Ovary (tissue), 9 donors: ENCODE data around the gene LHFPL6. TPM values are rescaled to one million over a fixed set of nuclear protein-coding genes. Genes with fewer than 3 reads are reported as not detected.

ENCODE experiments used
- DNase-seq, 5 donors: peaks; one replicate each; pipeline ENCODE4 v3.0.0-alpha.2; 2019 to 2020
- H3K27ac ChIP-seq, 2 donors: fragments of 200-600 bp; one replicate each; pipeline versions ENCODE4 v1.5.1 to v1.8.0; 2019 to 2022
- H3K27me3 ChIP-seq: fragments of 200-600 bp; one replicate; pipeline ENCODE4 v1.8.0; 2022
- H3K36me3 ChIP-seq: fragments of 200-600 bp; sonication (generic); one replicate; pipeline ENCODE4 v1.5.1; 2019
- H3K4me1 ChIP-seq: one replicate; pipeline ENCODE4 v1.8.1; 2013; ENCODE audit warnings: mild to moderate bottlenecking, moderate library complexity; ENCODE audit not compliant: insufficient read depth
- H3K4me3 ChIP-seq: fragments of 200-600 bp; sonication (generic); one replicate; pipeline ENCODE4 v1.5.1; 2017
- H3K9me3 ChIP-seq, 2 donors: fragments of 200-600 bp in 1 of 2; sonication (generic) in 1 of 2; one replicate each; pipeline versions ENCODE4 v1.5.1 to v1.8.1; 2013 to 2019; ENCODE audit warnings: mild to moderate bottlenecking in 1 of 2, moderate library complexity in 1 of 2
- EP300 ChIP-seq: sonication (generic); formaldehyde crosslinking; IDR thresholded peaks from one replicate; pipeline ENCODE4 v1.6.1; 2017; ENCODE audit warnings: antibody characterized with exemption
- POLR2A ChIP-seq: fragments of 450-650 bp; IDR thresholded peaks from one replicate; pipeline ENCODE4 v1.6.1; 2017; ENCODE audit warnings: antibody characterized with exemption, mild to moderate bottlenecking, moderate library complexity
- WGBS, 3 donors: extraction: QIAGEN DNeasy Blood & Tissue Kit in 1 of 3; methylation state at CpG; one replicate each; pipeline versions ENCODE4 v1.1.5 to v1.1.7; 2013 to 2017; 5-methylcytosine and 5-hydroxymethylcytosine counted together
- intact Hi-C, 4 donors: fragments of 100-400 bp; cut with DNase I; formaldehyde crosslinking; loops; one replicate each; pipeline versions ENCODE4 v1.11.0 to v1.15.1; 2022 to 2023
- polyA plus RNA-seq, 2 donors: library from polyadenylated mRNA; stranded (reverse); fragments of 200-250 nt in 1 of 2; fragments of 350-450 nt in 1 of 2; fragmentation: Illumina TruSeq in 1 of 2; extraction: RNeasy Lipid Tissue Mini Kit (QIAGEN cat#74804) in 1 of 2; gene quantifications; one replicate each; pipeline ENCODE4 v1.2.3, GENCODE V29; 2013 to 2014
- total RNA-seq, 7 donors: library from RNA; depleted of rRNA in 2 of 7; stranded (reverse); fragments of >200 nt in 2 of 7; fragmentation: NEBNext Ultra II Directional in 3 of 7; extraction: Animal tissue kit (Norgen Biotek cat#: 25700) in 3 of 7; gene quantifications; one replicate each; pipeline versions ENCODE4 v1.1.0 to v1.2.4, GENCODE V29; 2016 to 2023
- TF ChIP-seq, protein P1 (sequence below), 3 donors: fragments of 450-650 bp in 2 of 3; fragments of 200-600 bp in 1 of 3; IDR thresholded peaks; one replicate each; pipeline versions ENCODE4 v1.5.1 to v1.8.0; 2016 to 2022; ENCODE audit warnings: antibody characterized with exemption in 3 of 3, mild to moderate bottlenecking in 1 of 3
- donor health status: DM: no; HTN: no; CAD: no; lungs with moderate emphysema.
- donor health status: DM: no; HTN: no; CAD: no.
- donor health status: Bipolar disorder and iron deficiency.
- donor health status: DM: yes; HTN: yes; CAD: no.
- donor health status: DM: no; HTN: no; CAD: no.
- donor health status: DM: yes; HTN: yes; CAD: no.

The LHFPL6 gene
- total and polyA plus RNA-seq, 9 donors: 19.7 to 136 (median 42.4) TPM

DNA sequence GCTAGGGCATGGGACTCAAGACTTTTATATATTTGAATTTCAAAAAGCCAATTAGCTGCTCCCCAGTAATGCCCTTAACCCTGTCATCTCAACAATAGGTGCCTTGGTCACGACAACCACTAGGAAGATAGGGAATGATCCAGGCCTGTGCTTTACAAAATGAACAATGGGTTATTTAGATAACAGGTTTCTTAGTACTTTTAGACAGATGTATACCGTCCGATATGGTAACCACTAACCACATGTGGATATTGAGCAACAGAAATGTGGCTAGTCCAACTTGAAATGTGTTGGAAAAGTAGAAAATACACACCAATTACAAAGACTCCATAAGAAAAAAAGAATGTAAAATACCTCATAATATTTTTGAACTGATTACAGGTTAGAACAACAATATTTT is 201.2 kb downstream of the LHFPL6 start:
- Histone ChIP-seq H3K9me3 (no peaks in the 10 kb centered on the region), H3K4me1 (peaks cover 11% of the 10 kb centered on the region), H3K36me3 (no peaks in the 10 kb centered on the region), H3K27ac (no peak overlapping the region), H3K4me3 (no peak overlapping the region), H3K27me3 (no peaks in the 10 kb centered on the region)
- intact Hi-C loops: no loop called here
- DNase-seq: no peak
- TF ChIP-seq, protein P1, sequence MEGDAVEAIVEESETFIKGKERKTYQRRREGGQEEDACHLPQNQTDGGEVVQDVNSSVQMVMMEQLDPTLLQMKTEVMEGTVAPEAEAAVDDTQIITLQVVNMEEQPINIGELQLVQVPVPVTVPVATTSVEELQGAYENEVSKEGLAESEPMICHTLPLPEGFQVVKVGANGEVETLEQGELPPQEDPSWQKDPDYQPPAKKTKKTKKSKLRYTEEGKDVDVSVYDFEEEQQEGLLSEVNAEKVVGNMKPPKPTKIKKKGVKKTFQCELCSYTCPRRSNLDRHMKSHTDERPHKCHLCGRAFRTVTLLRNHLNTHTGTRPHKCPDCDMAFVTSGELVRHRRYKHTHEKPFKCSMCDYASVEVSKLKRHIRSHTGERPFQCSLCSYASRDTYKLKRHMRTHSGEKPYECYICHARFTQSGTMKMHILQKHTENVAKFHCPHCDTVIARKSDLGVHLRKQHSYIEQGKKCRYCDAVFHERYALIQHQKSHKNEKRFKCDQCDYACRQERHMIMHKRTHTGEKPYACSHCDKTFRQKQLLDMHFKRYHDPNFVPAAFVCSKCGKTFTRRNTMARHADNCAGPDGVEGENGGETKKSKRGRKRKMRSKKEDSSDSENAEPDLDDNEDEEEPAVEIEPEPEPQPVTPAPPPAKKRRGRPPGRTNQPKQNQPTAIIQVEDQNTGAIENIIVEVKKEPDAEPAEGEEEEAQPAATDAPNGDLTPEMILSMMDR (IDR thresholded peaks at IDR 0.05): no peak
- TF ChIP-seq POLR2A (no peak), EP300 (no peak)
- WGBS, 3 donors: 93 to 95% (median 94%) methylated on average over 3 of the region's 3 CpGs

- peaks cover 11% of the 10 kb centered on the region for H3K4me1 ChIP-seq
- no peaks in the 10 kb centered on the region for H3K27me3 ChIP-seq
- WGBS, 3 donors: 91 to 95% (median 93%) methylated on average over 4 of the region's 4 CpGs
- no peaks in the 10 kb centered on the region for H3K9me3 ChIP-seq
- no peaks in the 10 kb centered on the region for H3K36me3 ChIP-seq
- no peak overlapping the region for H3K4me3 ChIP-seq
- intact Hi-C loops: no loop called here
- TF ChIP-seq, protein P1 (IDR thresholded peaks at IDR 0.05): no peak
- TF ChIP-seq EP300: no peak
- no peak for TF ChIP-seq POLR2A
- DNase-seq: no peak
- H3K27ac ChIP-seq: no peak overlapping the region
These were observed 201.8 kb downstream of the LHFPL6 start for GRCh38 chr13:39401046-39401705.

DNA sequence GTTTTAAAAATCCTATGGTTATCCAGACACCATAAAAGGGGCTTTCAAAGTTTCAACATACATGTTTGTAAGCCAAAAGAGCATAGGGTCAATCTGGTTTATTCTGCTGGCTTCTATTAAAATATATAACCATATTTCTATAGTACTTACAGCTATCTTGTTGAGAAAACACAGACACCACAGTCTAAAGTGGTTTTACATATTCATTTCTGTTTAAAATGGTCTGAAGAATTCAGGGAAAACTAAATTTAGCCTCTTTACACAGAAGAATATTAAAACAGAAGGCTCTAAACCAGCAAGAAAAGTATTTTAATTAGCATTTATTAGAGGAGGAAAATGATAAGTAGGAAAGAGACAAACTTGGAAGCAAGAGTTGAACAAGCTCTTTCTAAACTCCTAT is 203.9 kb downstream of the LHFPL6 start:
- H3K4me1 ChIP-seq: peaks cover 13% of the 10 kb centered on the region
- no peaks in the 10 kb centered on the region for H3K27me3 ChIP-seq
- H3K36me3 ChIP-seq: no peaks in the 10 kb centered on the region
- H3K27ac ChIP-seq: no peak overlapping the region
- intact Hi-C loops: no loop called here
- no peak overlapping the region for H3K4me3 ChIP-seq
- H3K9me3 ChIP-seq: no peaks in the 10 kb centered on the region
- DNase-seq: no peak
- TF ChIP-seq, protein P1 (IDR thresholded peaks at IDR 0.05): no peak
- no peak for TF ChIP-seq POLR2A
- no peak for TF ChIP-seq EP300

DNA sequence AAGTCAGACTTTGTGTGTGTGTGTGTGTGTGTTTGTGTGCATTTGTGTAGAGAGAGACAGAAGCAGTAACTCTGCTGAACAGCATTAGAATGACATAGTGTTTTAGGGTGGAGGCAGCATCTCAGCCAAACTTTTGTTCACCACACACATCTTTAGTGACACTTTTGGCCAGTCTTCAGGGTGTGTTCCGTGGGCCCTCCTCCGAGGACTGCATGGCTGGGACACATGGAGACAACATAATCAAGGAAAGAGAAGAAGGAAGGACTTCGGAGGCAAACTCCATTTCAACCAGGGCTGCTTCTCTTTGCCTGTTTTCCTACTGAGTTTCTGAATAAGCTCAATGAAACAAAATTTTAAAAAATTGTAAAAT is 205.1 kb downstream of the LHFPL6 start:
- peaks cover 16% of the 10 kb centered on the region for H3K4me1 ChIP-seq
- H3K27ac ChIP-seq: peak overlapping the region in 1 of 2 donors; percentile 32
- TF ChIP-seq, protein P1 (IDR thresholded peaks at IDR 0.05): no peak
- TF ChIP-seq POLR2A (no peak), EP300 (no peak)
- 56 to 67% (median 66%) methylated on average over 3 of the region's 3 CpGs for WGBS, 3 donors
- H3K27me3 ChIP-seq: no peaks in the 10 kb centered on the region
- intact Hi-C loops: no loop called here
- H3K9me3 ChIP-seq: no peaks in the 10 kb centered on the region
- H3K4me3 ChIP-seq: no peak overlapping the region
- DNase-seq: no peak
- H3K36me3 ChIP-seq: no peaks in the 10 kb centered on the region
